GM19025 (cell line): ENCODE measurements around the gene ORMDL2.
"Not testable (repeated sequence)": the region's sequence is repeated elsewhere in the genome, so short reads cannot be mapped to it uniquely, and the experiment has no call there.

Source experiments
- ATAC-seq: cut with Tn5 transposase; IDR thresholded peaks from one replicate; pipeline ENCODE4 v1.9.1; 2021; ENCODE audit warnings: mild to moderate bottlenecking, low read depth, moderate library complexity; ENCODE audit not compliant: unreplicated experiment

The ORMDL2 gene

GRCh38 chr12:55827806-55828205 lies 10.0 kb downstream of the ORMDL2 start:
- ATAC-seq, result no peak

GRCh38 chr12:55828357-55828756 lies 10.5 kb downstream of the ORMDL2 start:
- ATAC-seq, result no peak

DNA sequence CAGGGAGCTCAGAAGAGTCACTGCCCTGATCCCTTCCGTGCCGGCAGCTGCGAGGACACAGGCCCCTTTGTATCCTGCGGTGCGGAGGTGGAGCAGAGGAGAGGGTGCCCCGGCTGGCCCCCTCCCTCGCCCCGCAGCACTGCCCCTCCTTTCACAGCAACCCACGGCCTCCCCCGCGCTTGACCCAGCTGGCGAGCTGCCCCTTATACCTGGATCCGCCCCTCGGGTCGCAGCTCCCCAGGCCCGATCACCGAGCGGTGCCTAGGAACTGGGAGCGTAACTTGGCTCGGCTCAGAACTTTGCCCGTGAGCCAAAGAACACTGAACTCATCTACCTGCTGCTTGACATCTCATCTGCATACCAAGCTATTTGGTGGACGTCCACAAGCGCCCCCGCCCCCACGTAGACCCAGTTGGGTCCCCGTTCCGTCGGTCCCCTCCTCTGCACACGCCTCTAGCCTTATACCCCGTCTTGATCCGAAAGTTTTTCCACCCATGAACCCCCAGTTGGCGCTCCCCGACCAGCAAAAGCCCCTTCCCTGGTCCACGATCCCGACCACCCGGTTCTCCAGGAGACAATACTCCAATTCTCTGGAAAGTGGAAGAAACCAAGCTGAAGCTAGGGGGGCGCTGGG lies 12.2 kb downstream of the ORMDL2 start:
- ATAC-seq, result peak; percentile 15

- ATAC-seq, result no peak
Observed at GRCh38 chr12:55830601-55831446, 13.0 kb downstream of the ORMDL2 start.

GRCh38 chr12:55831447-55831815 lies 13.6 kb downstream of the ORMDL2 start:
- no peak for ATAC-seq

DNA sequence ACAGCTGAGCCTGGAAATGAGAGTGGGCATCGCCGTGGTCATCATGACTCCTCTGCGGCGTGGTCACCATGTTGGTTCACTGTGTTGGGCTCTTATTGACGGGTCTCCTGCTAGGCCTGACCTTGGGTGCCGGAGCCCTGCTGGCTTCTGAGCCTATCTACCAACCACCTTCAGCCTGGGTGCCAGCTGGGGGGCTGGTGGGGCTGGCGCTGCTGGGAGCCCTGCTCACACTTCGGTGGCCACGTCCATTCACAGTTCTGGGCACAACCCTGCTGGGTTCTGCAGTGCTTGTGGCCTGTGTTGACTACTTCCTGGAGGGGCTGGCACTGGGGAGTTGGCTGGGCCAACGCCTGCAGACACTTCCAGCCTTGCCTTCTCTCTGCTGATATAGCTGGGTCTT lies 15.2 kb downstream of the ORMDL2 start:
- no peak for ATAC-seq

GRCh38 chr12:55834400-55834799 lies 16.6 kb downstream of the ORMDL2 start:
- not testable (repeated sequence) for ATAC-seq

DNA sequence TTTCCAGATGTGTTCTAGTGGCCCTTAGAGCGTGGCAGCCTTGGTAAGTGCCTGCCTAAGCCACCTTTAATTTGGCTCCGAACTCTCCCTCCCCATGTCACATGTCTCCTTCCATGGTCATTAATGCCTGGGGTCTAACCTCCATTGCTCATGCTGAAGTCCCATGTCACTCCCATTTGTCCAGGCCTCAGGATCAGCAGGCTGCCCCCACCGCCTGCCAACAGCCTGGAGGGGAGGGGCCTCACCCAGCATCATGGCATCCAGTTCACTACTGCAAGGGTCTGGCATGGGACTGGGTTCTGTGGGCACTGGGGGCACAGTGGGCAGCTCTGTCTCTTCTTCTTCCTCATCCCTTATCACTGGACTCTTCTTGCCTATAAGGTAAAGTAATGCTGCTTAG lies 20.5 kb downstream of the ORMDL2 start:
- ATAC-seq, result no peak

DNA sequence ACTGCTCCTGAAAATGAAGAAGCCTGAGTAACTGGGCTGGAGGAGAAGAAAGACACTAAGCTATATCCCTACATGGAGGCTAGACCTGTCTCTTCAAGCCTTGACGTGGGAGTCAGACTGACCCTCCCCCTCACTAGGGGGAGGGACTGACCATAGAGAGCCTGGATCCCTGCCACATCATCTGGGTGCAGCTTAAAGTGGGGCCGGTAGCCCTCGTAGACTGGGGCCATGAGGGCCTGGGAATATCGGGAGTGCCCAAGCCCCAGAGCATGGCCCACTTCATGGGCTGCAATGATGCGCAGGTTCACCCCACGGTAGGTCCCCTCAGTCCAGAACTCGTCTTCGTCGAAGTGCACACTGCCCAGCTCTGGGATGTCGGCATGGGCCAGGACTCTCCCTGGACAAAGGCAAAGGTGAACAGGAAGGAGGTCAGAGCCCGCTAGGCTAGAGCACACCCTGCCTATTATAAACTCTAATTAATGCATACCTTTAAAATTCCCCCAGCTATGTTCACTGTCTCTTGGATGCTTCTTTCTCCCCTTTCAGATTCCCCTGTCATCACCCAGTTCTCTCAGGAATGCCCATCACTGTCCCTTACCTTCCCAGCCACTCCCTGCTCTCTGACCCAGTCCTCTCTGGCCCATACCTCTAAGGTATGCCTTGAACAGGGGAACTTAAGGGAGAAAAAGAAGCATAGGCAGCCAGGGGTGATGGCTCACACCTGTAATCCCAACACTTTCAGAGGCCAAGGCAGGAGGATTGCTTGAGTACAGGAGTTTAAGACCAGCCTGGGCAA lies 21.7 kb downstream of the ORMDL2 start:
- ATAC-seq, result no peak

- no peak for ATAC-seq
Observed at GRCh38 chr12:55840581-55841351, 22.9 kb downstream of the ORMDL2 start.

- no peak for ATAC-seq
Observed at GRCh38 chr12:55842681-55843429, 25.0 kb downstream of the ORMDL2 start, which contains the start of gene MMP19. MMP19 (minus strand) TSS chr12:55842936; CDS start chr12:55842830, 106 bp downstream.

DNA sequence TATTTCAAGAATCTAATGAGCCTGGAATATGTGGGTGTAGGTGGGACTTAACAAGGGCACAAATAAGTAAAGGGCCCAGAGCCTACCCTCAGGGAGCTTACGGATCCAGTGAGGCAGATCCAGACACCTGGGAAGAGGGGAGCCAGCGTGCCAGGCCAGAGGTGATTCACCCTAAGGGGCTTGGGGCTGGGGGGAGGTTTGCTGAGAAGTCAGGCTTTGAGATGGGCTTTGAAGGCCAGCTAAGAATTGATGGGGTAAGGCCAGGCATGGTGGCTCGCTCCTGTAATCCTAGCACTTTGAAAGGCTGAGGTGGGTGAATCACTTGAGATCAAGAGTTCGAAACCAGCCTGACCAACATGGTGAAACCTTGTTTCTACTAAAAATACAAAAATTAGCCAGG lies 25.6 kb downstream of the ORMDL2 start:
- ATAC-seq, result no peak

- no peak for ATAC-seq
Observed at GRCh38 chr12:55844961-55845360, 27.1 kb downstream of the ORMDL2 start.

GRCh38 chr12:55845361-55845760 lies 27.5 kb downstream of the ORMDL2 start:
- no peak for ATAC-seq

GRCh38 chr12:55845785-55846496 lies 28.1 kb downstream of the ORMDL2 start:
- no peak for ATAC-seq

- no peak for ATAC-seq
Observed at GRCh38 chr12:55847033-55847432, 29.2 kb downstream of the ORMDL2 start.

DNA sequence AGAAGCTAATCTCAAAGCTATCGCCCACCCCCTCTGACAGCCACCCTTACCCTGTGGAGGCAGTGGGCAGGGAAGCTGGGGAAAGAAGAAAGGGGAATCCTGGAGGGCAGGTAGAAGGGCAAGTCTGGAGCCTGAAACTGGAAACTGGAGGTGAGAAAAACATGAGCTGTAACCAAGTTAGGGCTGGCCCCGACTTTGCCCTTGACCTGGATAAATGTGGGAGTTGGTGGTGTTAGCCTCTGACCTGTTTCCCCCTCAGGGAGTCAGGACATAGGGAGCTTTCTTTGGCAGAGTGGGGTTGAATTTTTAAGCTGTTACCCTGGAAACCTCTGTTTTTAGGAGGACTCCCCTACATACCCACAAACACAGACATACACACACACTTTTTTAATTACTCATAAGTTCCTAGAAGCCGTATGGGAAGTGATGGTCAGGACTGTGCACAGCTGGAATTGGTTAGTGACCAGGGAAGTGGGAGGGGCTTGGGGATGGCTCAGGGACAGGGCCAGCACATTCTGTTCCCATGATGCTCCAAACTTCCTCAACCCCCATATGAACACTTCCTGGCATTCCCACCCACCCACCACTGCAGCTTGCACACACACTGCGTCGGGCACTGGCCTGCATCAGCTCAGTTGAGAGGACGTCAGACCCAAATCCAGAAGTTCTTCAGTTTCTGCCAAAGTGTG lies 29.9 kb downstream of the ORMDL2 start:
- ATAC-seq, result no peak

- ATAC-seq, result no peak
Observed at GRCh38 chr12:55849616-55850343, 31.9 kb downstream of the ORMDL2 start.
